Stomach (tissue), 9 donors: ENCODE results near the gene ITIH6. TPM values are rescaled to one million over a fixed set of nuclear protein-coding genes. Genes with fewer than 3 reads are reported as not detected.

Experiments used
- DNase-seq, 2 donors: peaks; one replicate each; pipeline versions ENCODE4 v3.0.0 to v3.0.0-alpha.2; 2013 to 2019
- H3K27ac ChIP-seq, 5 donors: fragments of 200-600 bp in 4 of 5; sonication (generic) in 4 of 5; one replicate each; pipeline ENCODE4 v1.5.1; 2013 to 2019; ENCODE audit warnings: mild to moderate bottlenecking in 1 of 5, moderate library complexity in 1 of 5
- H3K27me3 ChIP-seq, 3 donors: fragments of 200-600 bp; sonication (generic); one replicate each; pipeline ENCODE4 v1.5.1; 2017 to 2019; ENCODE audit warnings: mixed run types in 1 of 3
- H3K36me3 ChIP-seq, 4 donors: fragments of 200-600 bp; sonication (generic); 1 replicate in 3 of 4; 2 replicates in 1 of 4; pipeline ENCODE4 v1.5.1; 2016 to 2019
- H3K4me1 ChIP-seq, 4 donors: fragments of 200-600 bp; sonication (generic); one replicate each; pipeline ENCODE4 v1.5.1; 2016 to 2019
- H3K4me3 ChIP-seq, 4 donors: fragments of 200-600 bp; sonication (generic) in 3 of 4; one replicate each; pipeline ENCODE4 v1.5.1; 2016 to 2019; ENCODE audit warnings: mild to moderate bottlenecking in 1 of 4
- H3K9me3 ChIP-seq, 4 donors: fragments of 200-600 bp; sonication (generic); one replicate each; pipeline ENCODE4 v1.5.1; 2016 to 2019
- EP300 ChIP-seq: sonication (generic); formaldehyde crosslinking; IDR thresholded peaks from one replicate; pipeline ENCODE4 v1.6.1; 2017; ENCODE audit warnings: antibody characterized with exemption
- POLR2A ChIP-seq, 4 donors: fragments of 450-650 bp; IDR thresholded peaks; one replicate each; pipeline ENCODE4 v1.6.1; 2016; ENCODE audit warnings: antibody characterized with exemption in 4 of 4, control low read depth in 2 of 4, mild to moderate bottlenecking in 1 of 4, moderate library complexity in 1 of 4
- POLR2AphosphoS5 ChIP-seq, 3 donors: sonication (generic); formaldehyde crosslinking; IDR thresholded peaks; one replicate each; pipeline ENCODE4 v1.6.1; 2016; ENCODE audit warnings: antibody characterized with exemption in 3 of 3
- WGBS, 5 donors: extraction: QIAGEN DNeasy Blood & Tissue Kit in 3 of 5; methylation state at CpG; one replicate each; pipeline versions ENCODE4 v1.1.5 to v1.1.7; 2013 to 2018; 5-methylcytosine and 5-hydroxymethylcytosine counted together
- intact Hi-C: fragments of 100-400 bp; cut with DNase I; formaldehyde crosslinking; loops from one replicate; pipeline ENCODE4 v1.15.1; 2023; ENCODE audit warnings: low total_unique reads
- polyA plus RNA-seq, 3 donors: library from polyadenylated mRNA; stranded (reverse); fragments of 200-250 nt; gene quantifications; one replicate each; pipeline ENCODE4 v1.2.3, GENCODE V29; 2013
- small RNA-seq, 4 donors: library from RNA; depleted of rRNA; stranded (forward); fragments of <200 nt; gene quantifications; one replicate each; pipeline ENCODE3, GENCODE V24; 2016
- total RNA-seq, 5 donors: library from RNA; depleted of rRNA; stranded (reverse); fragments of >200 nt; gene quantifications; one replicate each; pipeline versions ENCODE4 v1.1.0 to v1.2.3, GENCODE V29; 2014 to 2016
- TF ChIP-seq, protein P1 (sequence below), 7 experiments: fragments of 450-650 bp in 4 of 7; fragments of 200-600 bp in 3 of 7; sonication (generic) in 3 of 7; IDR thresholded peaks; one replicate each; pipeline ENCODE4 v1.5.1; 2016 to 2019; ENCODE audit warnings: antibody characterized with exemption in 7 of 7, control low read depth in 2 of 7, mild to moderate bottlenecking in 1 of 7
- donor health status: healthy with polysubstance abuse.
- donor health status: Bipolar disorder and iron deficiency.
- donor health status: healthy.

ITIH6 gene
- total and polyA plus RNA-seq, 8 donors: not detected

DNA sequence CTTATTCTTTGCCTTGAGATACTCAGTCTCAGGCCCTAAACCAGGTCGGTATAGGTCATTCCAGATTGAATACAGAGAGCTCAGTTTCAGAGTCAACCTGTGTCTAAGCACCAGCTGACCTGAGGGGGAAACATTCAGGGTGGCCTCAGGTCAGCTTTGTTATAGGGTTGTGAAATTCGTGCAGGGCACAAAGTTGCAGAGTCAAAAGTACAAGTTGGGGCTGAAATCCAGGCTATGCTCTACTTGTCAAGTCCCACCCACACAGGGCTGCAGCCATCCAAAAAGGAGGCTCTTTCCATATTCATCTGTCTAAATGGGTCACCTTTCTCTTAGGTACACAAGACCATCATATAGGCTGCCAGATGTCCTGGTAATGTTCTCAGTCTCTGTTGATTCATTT, 89.7 kb downstream of the ITIH6 start:
- no peaks in the 10 kb centered on the region for H3K4me1 ChIP-seq
- TF ChIP-seq EP300 (no peak), POLR2A (IDR thresholded peaks at IDR 0.05) (no peak), POLR2AphosphoS5 (IDR thresholded peaks at IDR 0.05) (no peak)
- TF ChIP-seq, protein P1, sequence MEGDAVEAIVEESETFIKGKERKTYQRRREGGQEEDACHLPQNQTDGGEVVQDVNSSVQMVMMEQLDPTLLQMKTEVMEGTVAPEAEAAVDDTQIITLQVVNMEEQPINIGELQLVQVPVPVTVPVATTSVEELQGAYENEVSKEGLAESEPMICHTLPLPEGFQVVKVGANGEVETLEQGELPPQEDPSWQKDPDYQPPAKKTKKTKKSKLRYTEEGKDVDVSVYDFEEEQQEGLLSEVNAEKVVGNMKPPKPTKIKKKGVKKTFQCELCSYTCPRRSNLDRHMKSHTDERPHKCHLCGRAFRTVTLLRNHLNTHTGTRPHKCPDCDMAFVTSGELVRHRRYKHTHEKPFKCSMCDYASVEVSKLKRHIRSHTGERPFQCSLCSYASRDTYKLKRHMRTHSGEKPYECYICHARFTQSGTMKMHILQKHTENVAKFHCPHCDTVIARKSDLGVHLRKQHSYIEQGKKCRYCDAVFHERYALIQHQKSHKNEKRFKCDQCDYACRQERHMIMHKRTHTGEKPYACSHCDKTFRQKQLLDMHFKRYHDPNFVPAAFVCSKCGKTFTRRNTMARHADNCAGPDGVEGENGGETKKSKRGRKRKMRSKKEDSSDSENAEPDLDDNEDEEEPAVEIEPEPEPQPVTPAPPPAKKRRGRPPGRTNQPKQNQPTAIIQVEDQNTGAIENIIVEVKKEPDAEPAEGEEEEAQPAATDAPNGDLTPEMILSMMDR (IDR thresholded peaks at IDR 0.05): no peak
- intact Hi-C loops: no loop called here
- H3K27ac ChIP-seq: no peak overlapping the region
- H3K4me3 ChIP-seq: no peak overlapping the region
- peaks cover 0 to 6% (median 0%) of the 10 kb centered on the region in 3 donors for H3K27me3 ChIP-seq
- no peaks in the 10 kb centered on the region for H3K9me3 ChIP-seq
- no peak for DNase-seq
- 26 to 100% (median 36%) methylated on average over 2 of the region's 2 CpGs for WGBS, 5 donors
- H3K36me3 ChIP-seq: no peaks in the 10 kb centered on the region

Small RNA genes within 50 kb of the gene (small RNA-seq; reads per million reads assigned to genes)
- 0 reads per million in 4 donors for gene AL049732.1
- 25.8 to 51.2 (median 35.9) reads per million in 4 donors for gene SNORA11

Other genes with a start within 250 kb of the ITIH6 start
- 100 to 1,000 TPM in 1 of 5 donors, 10 to 100 TPM in 3, 1 to 10 TPM in 1; 4.1 to 220 (median 85.8) TPM for gene MAGED2, start 9.5 kb upstream of the ITIH6 start, total RNA-seq
- gene MAGED2, start 9.5 kb upstream of the ITIH6 start, polyA plus RNA-seq: 10 to 100 TPM; 48.6 to 76.3 (median 51.9) TPM
- 10 to 100 TPM in 3 of 5 donors, 1 to 10 TPM in 1, under 1 TPM in 1; 0.45 to 25.3 (median 12.5) TPM for gene TRO, start 122.6 kb upstream of the ITIH6 start, total RNA-seq
- 1 to 10 TPM; 2.2 to 5.0 (median 3.2) TPM for gene TRO, start 122.6 kb upstream of the ITIH6 start, polyA plus RNA-seq
- gene PFKFB1, start 195.9 kb upstream of the ITIH6 start, total RNA-seq: 1 to 10 TPM in 1 of 5 donors, under 1 TPM in 1, not detected in 3; 0.87 to 2.0 TPM
- under 1 TPM in 2 of 3 donors, not detected in 1; 0.25 to 0.28 TPM for gene PFKFB1, start 195.9 kb upstream of the ITIH6 start, polyA plus RNA-seq
- 1 to 10 TPM in 4 of 5 donors, under 1 TPM in 1; 0.29 to 8.5 (median 7.5) TPM for gene APEX2, start 202.1 kb upstream of the ITIH6 start, total RNA-seq
- gene APEX2, start 202.1 kb upstream of the ITIH6 start, polyA plus RNA-seq: 10 to 100 TPM in 1 of 3 donors, 1 to 10 TPM in 2; 8.3 to 11.2 (median 8.4) TPM
- 10 to 100 TPM in 1 of 5 donors, not detected in 4; 18.4 TPM for gene ALAS2, start 232.7 kb upstream of the ITIH6 start, total RNA-seq
- not detected for gene ALAS2, start 232.7 kb upstream of the ITIH6 start, polyA plus RNA-seq